LNCaP clone FGC (cell line): Measurements from ENCODE around the gene NUCB1.
A peak's percentile ranks its signal among the peaks of the same experiment; 100 is the strongest.

ENCODE experiments used
- DNase-seq: peaks from one replicate; pipeline ENCODE4 v3.0.0-alpha.2; 2011; ENCODE audit warnings: low read depth
- H3K4me3 ChIP-seq: 2 replicates; pipeline ENCODE4 v1.5.1; 2011; ENCODE audit warnings: mild to moderate bottlenecking, low read depth, low read length, control low read depth
- CTCF ChIP-seq: IDR thresholded peaks from 2 replicates; pipeline ENCODE4 v1.5.1; 2012; ENCODE audit warnings: mild to moderate bottlenecking; ENCODE audit not compliant: control insufficient read depth, insufficient read depth; ENCODE audit errors: extremely low read depth

NUCB1 gene

GRCh38 chr19:48945817-48946216 lies 45.7 kb downstream of the NUCB1 start:
- no peak overlapping the region for H3K4me3 ChIP-seq
- no peak for TF ChIP-seq CTCF
- DNase-seq: no peak

- no peak for DNase-seq
- H3K4me3 ChIP-seq: no peak overlapping the region
- no peak for TF ChIP-seq CTCF
These were observed 46.5 kb downstream of the NUCB1 start for GRCh38 chr19:48946463-48947257.

GRCh38 chr19:48947258-48947542 lies 47.1 kb downstream of the NUCB1 start:
- no peak overlapping the region for H3K4me3 ChIP-seq
- no peak for TF ChIP-seq CTCF

DNA sequence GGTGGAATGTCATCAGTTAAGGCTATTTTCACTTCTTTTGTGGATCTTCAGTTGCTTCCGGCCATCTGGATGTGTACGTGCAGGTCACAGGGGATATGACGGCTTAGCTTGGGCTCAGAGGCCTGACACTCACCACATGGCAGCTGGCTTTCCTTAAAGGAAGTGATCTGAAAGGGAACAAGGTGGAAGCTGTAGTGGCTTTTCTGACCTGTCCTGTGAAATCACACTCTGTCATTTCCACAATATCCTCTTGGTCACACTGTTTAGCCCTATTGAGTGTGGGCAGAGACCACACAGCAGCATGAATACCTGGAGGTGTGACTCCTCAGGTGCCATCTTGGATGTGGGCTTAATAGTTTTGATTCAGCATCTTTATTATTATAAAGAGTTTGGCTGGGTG lies 50.0 kb downstream of the NUCB1 start:
- DNase-seq: no peak
- TF ChIP-seq CTCF: no peak

More at GRCh38 chr19:48947258-48947542, 47.1 kb downstream of the NUCB1 start:
- DNase-seq: no peak

GRCh38 chr19:48950830-48951519 lies 50.9 kb downstream of the NUCB1 start:
- no peak overlapping the region for H3K4me3 ChIP-seq
- no peak for TF ChIP-seq CTCF
- no peak for DNase-seq

More for the DNA sequence above, 50.0 kb downstream of the NUCB1 start:
- no peak overlapping the region for H3K4me3 ChIP-seq

- H3K4me3 ChIP-seq: no peak overlapping the region
- DNase-seq: no peak
- no peak for TF ChIP-seq CTCF
These were observed 53.0 kb downstream of the NUCB1 start for GRCh38 chr19:48953141-48953540.

- H3K4me3 ChIP-seq: 0 out of 2 replicates have a peak overlapping the region, but pooled peaks have one; percentile 1
- DNase-seq: no peak
- TF ChIP-seq CTCF: no peak
These were observed 54.0 kb downstream of the NUCB1 start for GRCh38 chr19:48953990-48954594.
